HepG2 (cell line): Measurements from ENCODE around the gene NEAT1. TPM values are rescaled to one million over a fixed set of nuclear protein-coding genes. Genes with fewer than 3 reads are reported as not detected.

Experiments
- HMG20A ChIP-seq: IDR thresholded peaks from 2 replicates; pipeline ENCODE4 v1.6.1; 2016; ENCODE audit warnings: borderline replicate concordance
- MTF2 ChIP-seq: sonication (generic); formaldehyde crosslinking; IDR thresholded peaks from 2 replicates; pipeline ENCODE4 v1.5.0; 2020; ENCODE audit warnings: missing genetic modification reagents, borderline replicate concordance
- NFKBIZ ChIP-seq: IDR thresholded peaks from 2 replicates; pipeline ENCODE4 v1.6.1; 2018; ENCODE audit warnings: missing genetic modification reagents, missing compliant biosample characterization
- NRL ChIP-seq: sonication (generic); formaldehyde crosslinking; IDR thresholded peaks from 2 replicates; pipeline ENCODE4 v1.5.0; 2020; ENCODE audit warnings: missing genetic modification reagents, mild to moderate bottlenecking, moderate library complexity, borderline replicate concordance
- TBX3 ChIP-seq: fragments of 450-650 bp; IDR thresholded peaks from 2 replicates; pipeline ENCODE4 v1.6.1; 2017; ENCODE audit warnings: antibody characterized with exemption, mild to moderate bottlenecking, inconsistent platforms, borderline replicate concordance
- YY1 ChIP-seq: IDR thresholded peaks from 2 replicates; pipeline ENCODE4 v1.6.1; 2011; ENCODE audit warnings: low read length, low read depth, moderate library complexity, mild to moderate bottlenecking; ENCODE audit not compliant: insufficient read depth, insufficient replicate concordance
- ZNF12 ChIP-seq: sonication (generic); formaldehyde crosslinking; IDR thresholded peaks from 2 replicates; pipeline ENCODE4 v1.5.0; 2020; ENCODE audit warnings: missing genetic modification reagents
- ZNF207 ChIP-seq: fragments of 450-650 bp; IDR thresholded peaks from 2 replicates; pipeline ENCODE4 v1.6.1; 2016; ENCODE audit warnings: antibody characterized with exemption, borderline replicate concordance
- ZNF724P ChIP-seq: sonication (generic); formaldehyde crosslinking; IDR thresholded peaks from 2 replicates; pipeline ENCODE4 v1.8.0; 2022; ENCODE audit warnings: missing genetic modification reagents, borderline replicate concordance
- polyA plus RNA-seq, 8 experiments: library from polyadenylated mRNA; depleted of rRNA in 3 of 8; stranded (reverse) in 7 of 8; unstranded in 1 of 8; fragments of >200 nt; fragmentation: Illumina TruSeq in 4 of 8; extraction: Trizol in 4 of 8; gene quantifications; 2 replicates each; pipeline versions ENCODE4 v1.2.1 to v1.2.3, GENCODE V29; 2011 to 2016; ENCODE audit warnings: low read depth in 4 of 8, missing spikeins in 1 of 8, mixed read lengths in 1 of 8; ENCODE audit not compliant: insufficient read depth in 1 of 8
- total RNA-seq, 5 experiments: library from RNA; depleted of rRNA; stranded (reverse); fragments of >200 nt; fragmentation: Illumina TruSeq; extraction: Trizol; gene quantifications; 2 replicates each; pipeline ENCODE4 v1.2.3, GENCODE V29; 2016; ENCODE audit warnings: low read depth in 1 of 5
- TF ChIP-seq, protein P1 (sequence below): sonication (generic); formaldehyde crosslinking; IDR thresholded peaks from 2 replicates; pipeline ENCODE4 v1.5.0; 2020; ENCODE audit warnings: mild to moderate bottlenecking, missing genetic modification reagents, moderate library complexity
- TF ChIP-seq, protein P2 (sequence below): sonication (generic); formaldehyde crosslinking; IDR thresholded peaks from one replicate; pipeline ENCODE4 v1.5.1; 2020; ENCODE audit warnings: mild to moderate bottlenecking, missing genetic modification reagents; ENCODE audit errors: not compliant biosample characterization
- TF ChIP-seq, protein P3 (sequence below): sonication (generic); formaldehyde crosslinking; IDR thresholded peaks from 2 replicates; pipeline ENCODE4 v1.8.1; 2023; ENCODE audit warnings: mild to moderate bottlenecking, missing genetic modification reagents
- TF ChIP-seq, protein P4 (sequence below): sonication (generic); formaldehyde crosslinking; IDR thresholded peaks from 2 replicates; pipeline ENCODE4 v1.4.0; 2020; ENCODE audit warnings: missing genetic modification reagents
- TF ChIP-seq, protein P5 (sequence below): sonication (generic); formaldehyde crosslinking; IDR thresholded peaks from 2 replicates; pipeline ENCODE4 v1.4.0; 2020; ENCODE audit warnings: missing genetic modification reagents, low read depth, mild to moderate bottlenecking, borderline replicate concordance
- TF ChIP-seq, protein P6 (sequence below): sonication (generic); formaldehyde crosslinking; IDR thresholded peaks from 2 replicates; pipeline ENCODE4 v1.4.0; 2020; ENCODE audit warnings: missing genetic modification reagents

The NEAT1 gene
- total and polyA plus RNA-seq, 2 of the 13 experiments (the other 11 are each of a cell fraction or from before 2014, with no cell fraction given): 20.5 to 41.2 TPM

DNA sequence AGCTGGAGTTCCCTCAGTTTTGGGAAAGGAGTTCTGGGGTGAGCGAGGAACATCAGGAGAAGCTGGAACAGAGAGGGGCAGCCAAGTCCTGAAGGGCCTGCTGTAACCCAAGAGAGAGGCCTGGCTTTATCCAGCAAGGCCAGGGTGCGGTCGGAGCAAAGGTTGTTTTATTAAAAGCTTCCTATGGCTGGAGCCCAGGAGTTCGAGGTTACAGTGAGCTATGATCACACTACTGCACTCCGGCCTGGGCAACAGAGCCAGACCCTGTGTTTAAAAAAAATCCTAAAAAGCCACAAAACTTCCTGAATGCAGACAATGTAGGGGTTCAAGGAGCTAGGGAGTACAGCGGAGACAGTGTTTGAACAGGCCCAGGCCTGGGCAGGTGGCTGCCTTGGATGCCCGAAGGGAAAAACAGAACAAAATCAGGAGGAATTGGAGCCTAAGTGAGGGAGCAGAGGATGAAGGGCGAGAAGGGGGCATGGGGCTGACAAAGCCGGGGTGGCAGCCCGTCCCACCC is 54.1 kb downstream of the NEAT1 start (continued):
- TF ChIP-seq, protein P1, sequence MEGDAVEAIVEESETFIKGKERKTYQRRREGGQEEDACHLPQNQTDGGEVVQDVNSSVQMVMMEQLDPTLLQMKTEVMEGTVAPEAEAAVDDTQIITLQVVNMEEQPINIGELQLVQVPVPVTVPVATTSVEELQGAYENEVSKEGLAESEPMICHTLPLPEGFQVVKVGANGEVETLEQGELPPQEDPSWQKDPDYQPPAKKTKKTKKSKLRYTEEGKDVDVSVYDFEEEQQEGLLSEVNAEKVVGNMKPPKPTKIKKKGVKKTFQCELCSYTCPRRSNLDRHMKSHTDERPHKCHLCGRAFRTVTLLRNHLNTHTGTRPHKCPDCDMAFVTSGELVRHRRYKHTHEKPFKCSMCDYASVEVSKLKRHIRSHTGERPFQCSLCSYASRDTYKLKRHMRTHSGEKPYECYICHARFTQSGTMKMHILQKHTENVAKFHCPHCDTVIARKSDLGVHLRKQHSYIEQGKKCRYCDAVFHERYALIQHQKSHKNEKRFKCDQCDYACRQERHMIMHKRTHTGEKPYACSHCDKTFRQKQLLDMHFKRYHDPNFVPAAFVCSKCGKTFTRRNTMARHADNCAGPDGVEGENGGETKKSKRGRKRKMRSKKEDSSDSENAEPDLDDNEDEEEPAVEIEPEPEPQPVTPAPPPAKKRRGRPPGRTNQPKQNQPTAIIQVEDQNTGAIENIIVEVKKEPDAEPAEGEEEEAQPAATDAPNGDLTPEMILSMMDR (CRISPR knock-in tag): no peak
- TF ChIP-seq, protein P2, sequence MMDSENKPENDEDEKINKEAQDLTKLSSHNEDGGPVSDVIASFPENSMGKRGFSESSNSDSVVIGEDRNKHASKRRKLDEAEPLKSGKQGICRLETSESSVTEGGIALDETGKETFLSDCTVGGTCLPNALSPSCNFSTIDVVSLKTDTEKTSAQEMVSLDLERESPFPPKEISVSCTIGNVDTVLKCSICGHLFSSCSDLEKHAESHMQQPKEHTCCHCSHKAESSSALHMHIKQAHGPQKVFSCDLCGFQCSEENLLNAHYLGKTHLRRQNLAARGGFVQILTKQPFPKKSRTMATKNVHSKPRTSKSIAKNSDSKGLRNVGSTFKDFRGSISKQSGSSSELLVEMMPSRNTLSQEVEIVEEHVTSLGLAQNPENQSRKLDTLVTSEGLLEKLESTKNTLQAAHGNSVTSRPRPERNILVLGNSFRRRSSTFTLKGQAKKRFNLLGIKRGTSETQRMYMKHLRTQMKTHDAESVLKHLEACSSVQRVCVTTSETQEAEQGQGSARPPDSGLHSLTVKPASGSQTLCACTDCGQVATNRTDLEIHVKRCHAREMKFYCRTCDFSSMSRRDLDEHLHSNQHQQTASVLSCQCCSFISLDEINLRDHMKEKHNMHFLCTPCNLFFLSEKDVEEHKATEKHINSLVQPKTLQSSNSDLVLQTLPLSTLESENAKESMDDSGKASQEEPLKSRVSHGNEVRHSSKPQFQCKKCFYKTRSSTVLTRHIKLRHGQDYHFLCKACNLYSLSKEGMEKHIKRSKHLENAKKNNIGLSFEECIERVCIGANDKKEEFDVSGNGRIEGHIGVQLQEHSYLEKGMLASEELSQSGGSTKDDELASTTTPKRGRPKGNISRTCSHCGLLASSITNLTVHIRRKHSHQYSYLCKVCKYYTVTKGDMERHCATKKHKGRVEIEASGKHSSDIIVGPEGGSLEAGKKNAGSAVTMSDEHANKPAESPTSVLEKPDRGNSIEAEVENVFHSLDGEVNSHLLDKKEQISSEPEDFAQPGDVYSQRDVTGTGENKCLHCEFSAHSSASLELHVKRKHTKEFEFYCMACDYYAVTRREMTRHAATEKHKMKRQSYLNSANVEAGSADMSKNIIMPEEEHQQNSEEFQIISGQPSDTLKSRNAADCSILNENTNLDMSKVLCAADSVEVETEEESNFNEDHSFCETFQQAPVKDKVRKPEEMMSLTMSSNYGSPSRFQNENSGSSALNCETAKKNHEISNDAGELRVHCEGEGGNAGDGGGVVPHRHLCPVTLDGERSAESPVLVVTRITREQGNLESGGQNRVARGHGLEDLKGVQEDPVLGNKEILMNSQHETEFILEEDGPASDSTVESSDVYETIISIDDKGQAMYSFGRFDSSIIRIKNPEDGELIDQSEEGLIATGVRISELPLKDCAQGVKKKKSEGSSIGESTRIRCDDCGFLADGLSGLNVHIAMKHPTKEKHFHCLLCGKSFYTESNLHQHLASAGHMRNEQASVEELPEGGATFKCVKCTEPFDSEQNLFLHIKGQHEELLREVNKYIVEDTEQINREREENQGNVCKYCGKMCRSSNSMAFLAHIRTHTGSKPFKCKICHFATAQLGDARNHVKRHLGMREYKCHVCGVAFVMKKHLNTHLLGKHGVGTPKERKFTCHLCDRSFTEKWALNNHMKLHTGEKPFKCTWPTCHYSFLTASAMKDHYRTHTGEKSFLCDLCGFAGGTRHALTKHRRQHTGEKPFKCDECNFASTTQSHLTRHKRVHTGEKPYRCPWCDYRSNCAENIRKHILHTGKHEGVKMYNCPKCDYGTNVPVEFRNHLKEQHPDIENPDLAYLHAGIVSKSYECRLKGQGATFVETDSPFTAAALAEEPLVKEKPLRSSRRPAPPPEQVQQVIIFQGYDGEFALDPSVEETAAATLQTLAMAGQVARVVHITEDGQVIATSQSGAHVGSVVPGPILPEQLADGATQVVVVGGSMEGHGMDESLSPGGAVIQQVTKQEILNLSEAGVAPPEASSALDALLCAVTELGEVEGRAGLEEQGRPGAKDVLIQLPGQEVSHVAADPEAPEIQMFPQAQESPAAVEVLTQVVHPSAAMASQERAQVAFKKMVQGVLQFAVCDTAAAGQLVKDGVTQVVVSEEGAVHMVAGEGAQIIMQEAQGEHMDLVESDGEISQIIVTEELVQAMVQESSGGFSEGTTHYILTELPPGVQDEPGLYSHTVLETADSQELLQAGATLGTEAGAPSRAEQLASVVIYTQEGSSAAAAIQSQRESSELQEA: peak; percentile 5
- no peak for TF ChIP-seq TBX3
- TF ChIP-seq, protein P3, sequence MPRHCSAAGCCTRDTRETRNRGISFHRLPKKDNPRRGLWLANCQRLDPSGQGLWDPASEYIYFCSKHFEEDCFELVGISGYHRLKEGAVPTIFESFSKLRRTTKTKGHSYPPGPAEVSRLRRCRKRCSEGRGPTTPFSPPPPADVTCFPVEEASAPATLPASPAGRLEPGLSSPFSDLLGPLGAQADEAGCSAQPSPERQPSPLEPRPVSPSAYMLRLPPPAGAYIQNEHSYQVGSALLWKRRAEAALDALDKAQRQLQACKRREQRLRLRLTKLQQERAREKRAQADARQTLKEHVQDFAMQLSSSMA (CRISPR knock-in tag): peak; percentile 51; the same call in 1 of the 2 replicates
- no peak for TF ChIP-seq NFKBIZ (CRISPR knock-in tag)
- TF ChIP-seq HMG20A (CRISPR knock-in tag): no peak
- TF ChIP-seq ZNF207: no peak
- no peak for TF ChIP-seq YY1
- TF ChIP-seq ZNF12 (CRISPR knock-in tag): no peak
- no peak for TF ChIP-seq NRL (CRISPR knock-in tag)
- TF ChIP-seq, protein P4, sequence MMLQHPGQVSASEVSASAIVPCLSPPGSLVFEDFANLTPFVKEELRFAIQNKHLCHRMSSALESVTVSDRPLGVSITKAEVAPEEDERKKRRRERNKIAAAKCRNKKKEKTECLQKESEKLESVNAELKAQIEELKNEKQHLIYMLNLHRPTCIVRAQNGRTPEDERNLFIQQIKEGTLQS (CRISPR knock-in tag): no peak
- no peak for TF ChIP-seq MTF2
- no peak for TF ChIP-seq ZNF724P (CRISPR knock-in tag)
- TF ChIP-seq, protein P5, sequence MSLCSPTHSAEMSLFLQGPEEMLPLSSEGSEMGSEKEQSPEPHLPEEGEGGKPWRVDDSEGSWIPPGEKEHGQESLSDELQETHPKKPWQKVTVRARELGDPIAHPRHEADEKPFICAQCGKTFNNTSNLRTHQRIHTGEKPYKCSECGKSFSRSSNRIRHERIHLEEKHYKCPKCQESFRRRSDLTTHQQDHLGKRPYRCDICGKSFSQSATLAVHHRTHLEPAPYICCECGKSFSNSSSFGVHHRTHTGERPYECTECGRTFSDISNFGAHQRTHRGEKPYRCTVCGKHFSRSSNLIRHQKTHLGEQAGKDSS (CRISPR knock-in tag): no peak
- TF ChIP-seq, protein P6, sequence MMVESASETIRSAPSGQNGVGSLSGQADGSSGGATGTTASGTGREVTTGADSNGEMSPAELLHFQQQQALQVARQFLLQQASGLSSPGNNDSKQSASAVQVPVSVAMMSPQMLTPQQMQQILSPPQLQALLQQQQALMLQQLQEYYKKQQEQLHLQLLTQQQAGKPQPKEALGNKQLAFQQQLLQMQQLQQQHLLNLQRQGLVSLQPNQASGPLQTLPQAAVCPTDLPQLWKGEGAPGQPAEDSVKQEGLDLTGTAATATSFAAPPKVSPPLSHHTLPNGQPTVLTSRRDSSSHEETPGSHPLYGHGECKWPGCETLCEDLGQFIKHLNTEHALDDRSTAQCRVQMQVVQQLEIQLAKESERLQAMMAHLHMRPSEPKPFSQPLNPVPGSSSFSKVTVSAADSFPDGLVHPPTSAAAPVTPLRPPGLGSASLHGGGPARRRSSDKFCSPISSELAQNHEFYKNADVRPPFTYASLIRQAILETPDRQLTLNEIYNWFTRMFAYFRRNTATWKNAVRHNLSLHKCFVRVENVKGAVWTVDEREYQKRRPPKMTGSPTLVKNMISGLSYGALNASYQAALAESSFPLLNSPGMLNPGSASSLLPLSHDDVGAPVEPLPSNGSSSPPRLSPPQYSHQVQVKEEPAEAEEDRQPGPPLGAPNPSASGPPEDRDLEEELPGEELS (CRISPR knock-in tag): no peak
